HepG2 (cell line): ENCODE measurements around the gene FCER1A. TPM values are rescaled to one million over a fixed set of nuclear protein-coding genes. Genes with fewer than 3 reads are reported as not detected.

ENCODE experiments used
- CCDC6 ChIP-seq: sonication (generic); formaldehyde crosslinking; IDR thresholded peaks from 2 replicates; pipeline ENCODE4 v1.8.1; 2022; ENCODE audit warnings: mild to moderate bottlenecking, missing genetic modification reagents, moderate library complexity
- ETV6 ChIP-seq: sonication (generic); formaldehyde crosslinking; conservative IDR thresholded peaks from 2 replicates; pipeline ENCODE4 v1.4.0; 2020; ENCODE audit warnings: missing genetic modification reagents
- FOXA1 ChIP-seq, 2 experiments: fragments of 450-650 bp in 1 of 2; sonication (generic) in 1 of 2; formaldehyde crosslinking in 1 of 2; IDR thresholded peaks; 2 replicates each; pipeline versions ENCODE4 v1.4.0 to v1.6.1; 2016 to 2020; ENCODE audit warnings: missing genetic modification reagents in 1 of 2
- LBX2 ChIP-seq: sonication (generic); formaldehyde crosslinking; IDR thresholded peaks from 2 replicates; pipeline ENCODE4 v1.5.0; 2020; ENCODE audit warnings: missing genetic modification reagents, mild to moderate bottlenecking, borderline replicate concordance
- SAFB2 ChIP-seq: sonication (generic); formaldehyde crosslinking; IDR thresholded peaks from 2 replicates; pipeline ENCODE4 v1.5.1; 2020; ENCODE audit warnings: missing genetic modification reagents, low read depth, mild to moderate bottlenecking, borderline replicate concordance
- SNAPC4 ChIP-seq: sonication (generic); formaldehyde crosslinking; IDR thresholded peaks from 2 replicates; pipeline ENCODE4 v1.4.0; 2020; ENCODE audit warnings: mild to moderate bottlenecking, missing genetic modification reagents
- ZFYVE20 ChIP-seq: sonication (generic); formaldehyde crosslinking; IDR thresholded peaks from 2 replicates; pipeline ENCODE4 v1.8.0; 2023; ENCODE audit warnings: low read depth, mild to moderate bottlenecking, moderate library complexity, missing genetic modification reagents, borderline replicate concordance
- ZNF251 ChIP-seq: sonication (generic); formaldehyde crosslinking; IDR thresholded peaks from 2 replicates; pipeline ENCODE4 v1.9.0; 2021; ENCODE audit warnings: mild to moderate bottlenecking, missing genetic modification reagents
- ZNF282 ChIP-seq: fragments of 450-650 bp; IDR thresholded peaks from 2 replicates; pipeline ENCODE4 v1.6.1; 2018; ENCODE audit not compliant: partially characterized antibody
- polyA plus RNA-seq, 8 experiments: library from polyadenylated mRNA; depleted of rRNA in 3 of 8; stranded (reverse) in 7 of 8; unstranded in 1 of 8; fragments of >200 nt; fragmentation: Illumina TruSeq in 4 of 8; extraction: Trizol in 4 of 8; gene quantifications; 2 replicates each; pipeline versions ENCODE4 v1.2.1 to v1.2.3, GENCODE V29; 2011 to 2016; ENCODE audit warnings: low read depth in 4 of 8, missing spikeins in 1 of 8, mixed read lengths in 1 of 8; ENCODE audit not compliant: insufficient read depth in 1 of 8
- total RNA-seq, 5 experiments: library from RNA; depleted of rRNA; stranded (reverse); fragments of >200 nt; fragmentation: Illumina TruSeq; extraction: Trizol; gene quantifications; 2 replicates each; pipeline ENCODE4 v1.2.3, GENCODE V29; 2016; ENCODE audit warnings: low read depth in 1 of 5

FCER1A gene
- total and polyA plus RNA-seq, 2 of the 13 experiments (the other 11 are each of a cell fraction or from before 2014, with no cell fraction given), result not detected

- TF ChIP-seq ZFYVE20 (CRISPR knock-in tag) (no peak), CCDC6 (no peak), LBX2 (CRISPR knock-in tag) (no peak), ETV6 (no peak), SAFB2 (CRISPR knock-in tag) (no peak), ZNF251 (no peak), FOXA1 (IDR thresholded peaks at IDR 0.05) (no peak), FOXA1 (CRISPR knock-in tag; IDR thresholded peaks at IDR 0.05) (no peak), SNAPC4 (no peak), ZNF282 (no peak)
Observed at GRCh38 chr1:159339536-159339935, 37.4 kb downstream of the FCER1A start (continued).
